Effector memory CD8-positive, alpha-beta T cell (primary cell): ENCODE results near the gene ANTXR1.

Experiments used
- ATAC-seq: fragments of 150-1000 bp; cut with Tn5 transposase; replicated peaks from 2 replicates; pipeline ENCODE4 v1.10.0; 2021; ENCODE audit warnings: mild to moderate bottlenecking, moderate library complexity
- DNase-seq, 3 experiments: peaks; one replicate each; pipeline ENCODE4 v3.0.0; 2021
- H3K27ac Mint-ChIP-seq, 2 donors: one replicate each; pipeline ENCODE4 v1.8.0; 2022; ENCODE audit warnings: mild to moderate bottlenecking in 2 of 2, mixed read lengths in 2 of 2, moderate library complexity in 2 of 2
- H3K27me3 Mint-ChIP-seq, 2 donors: one replicate each; pipeline ENCODE4 v1.8.0; 2022; ENCODE audit warnings: mixed read lengths in 2 of 2
- H3K36me3 Mint-ChIP-seq: one replicate; pipeline ENCODE4 v1.8.0; 2022; ENCODE audit warnings: mild to moderate bottlenecking, moderate library complexity, mixed read lengths; ENCODE audit not compliant: insufficient read depth
- H3K4me1 Mint-ChIP-seq, 2 donors: one replicate each; pipeline ENCODE4 v1.8.0; 2022; ENCODE audit warnings: low read depth in 2 of 2, mixed read lengths in 2 of 2
- H3K4me3 Mint-ChIP-seq, 2 donors: one replicate each; pipeline ENCODE4 v1.8.0; 2022; ENCODE audit warnings: mild to moderate bottlenecking in 2 of 2, mixed read lengths in 2 of 2, moderate library complexity in 2 of 2
- H3K9me3 Mint-ChIP-seq, 2 donors: one replicate each; pipeline ENCODE4 v1.8.0; 2022; ENCODE audit warnings: mixed read lengths in 2 of 2

ANTXR1 gene

GRCh38 chr2:69012310-69013141, 453 bp upstream of the ANTXR1 start:
- Mint-ChIP-seq H3K4me3 (peak overlapping the region; percentile 79 to 86), H3K36me3 (peaks cover 3% of the 10 kb centered on the region), H3K27ac (no peak overlapping the region), H3K27me3 (peaks cover 45 to 53% of the 10 kb centered on the region in 2 donors), H3K9me3 (no peaks in the 10 kb centered on the region), H3K4me1 (peaks cover 8 to 11% of the 10 kb centered on the region in 2 donors)
- DNase-seq = peak; percentile 32 to 57 (median 34)
- peak; percentile 52 for ATAC-seq

GRCh38 chr2:69013840-69014821, 1.2 kb downstream of the ANTXR1 start:
- Mint-ChIP-seq H3K36me3 (peaks cover 3% of the 10 kb centered on the region), H3K4me3 (peak overlapping the region; percentile 79 to 86), H3K27me3 (peaks cover 60 to 67% of the 10 kb centered on the region in 2 donors), H3K9me3 (no peaks in the 10 kb centered on the region), H3K4me1 (peaks cover 8 to 11% of the 10 kb centered on the region in 2 donors), H3K27ac (no peak overlapping the region)
- DNase-seq = no peak
- ATAC-seq = no peak

- H3K27ac Mint-ChIP-seq = no peak overlapping the region
- ATAC-seq (no peak), DNase-seq (no peak)
- peaks cover 3% of the 10 kb centered on the region for H3K36me3 Mint-ChIP-seq
- no peaks in the 10 kb centered on the region for H3K9me3 Mint-ChIP-seq
- no peak overlapping the region for H3K4me3 Mint-ChIP-seq
- H3K27me3 Mint-ChIP-seq = peaks cover 63 to 69% of the 10 kb centered on the region in 2 donors
- H3K4me1 Mint-ChIP-seq = peaks cover 8 to 11% of the 10 kb centered on the region in 2 donors
These were observed 4.1 kb downstream of the ANTXR1 start for GRCh38 chr2:69017080-69017479.

GRCh38 chr2:69017835-69018234, 4.9 kb downstream of the ANTXR1 start:
- ATAC-seq (no peak), DNase-seq (no peak)
- H3K27me3 Mint-ChIP-seq = peaks cover 56 to 62% of the 10 kb centered on the region in 2 donors
- no peak overlapping the region for H3K27ac Mint-ChIP-seq
- peaks cover 4 to 5% of the 10 kb centered on the region in 2 donors for H3K4me1 Mint-ChIP-seq
- H3K36me3 Mint-ChIP-seq = peaks cover 3% of the 10 kb centered on the region
- no peak overlapping the region for H3K4me3 Mint-ChIP-seq
- H3K9me3 Mint-ChIP-seq = no peaks in the 10 kb centered on the region

- Mint-ChIP-seq H3K27ac (no peak overlapping the region), H3K27me3 (peaks cover 51 to 54% of the 10 kb centered on the region in 2 donors), H3K9me3 (no peaks in the 10 kb centered on the region), H3K4me1 (no peaks in the 10 kb centered on the region), H3K4me3 (no peak overlapping the region), H3K36me3 (no peaks in the 10 kb centered on the region)
- ATAC-seq (no peak), DNase-seq (no peak)
These were observed 5.7 kb downstream of the ANTXR1 start for GRCh38 chr2:69018678-69019095.

- ATAC-seq (no peak), DNase-seq (no peak)
- Mint-ChIP-seq H3K4me1 (no peaks in the 10 kb centered on the region), H3K27ac (no peak overlapping the region), H3K36me3 (no peaks in the 10 kb centered on the region), H3K4me3 (no peak overlapping the region), H3K27me3 (peaks cover 38 to 40% of the 10 kb centered on the region in 2 donors), H3K9me3 (no peaks in the 10 kb centered on the region)
These were observed 7.8 kb downstream of the ANTXR1 start for GRCh38 chr2:69020496-69021426.

GRCh38 chr2:69021727-69022126, 8.7 kb downstream of the ANTXR1 start:
- H3K4me3 Mint-ChIP-seq = no peak overlapping the region
- ATAC-seq = no peak

GRCh38 chr2:69022548-69022947, 9.6 kb downstream of the ANTXR1 start:
- H3K36me3 Mint-ChIP-seq = no peaks in the 10 kb centered on the region
- no peak overlapping the region for H3K4me3 Mint-ChIP-seq
- DNase-seq (no peak), ATAC-seq (no peak)
- no peak overlapping the region for H3K27ac Mint-ChIP-seq
- no peaks in the 10 kb centered on the region for H3K4me1 Mint-ChIP-seq
- H3K27me3 Mint-ChIP-seq = peaks cover 38 to 42% of the 10 kb centered on the region in 2 donors
- no peaks in the 10 kb centered on the region for H3K9me3 Mint-ChIP-seq

More at GRCh38 chr2:69021727-69022126, 8.7 kb downstream of the ANTXR1 start:
- Mint-ChIP-seq H3K36me3 (no peaks in the 10 kb centered on the region), H3K27ac (no peak overlapping the region), H3K4me1 (no peaks in the 10 kb centered on the region), H3K27me3 (peaks cover 41 to 45% of the 10 kb centered on the region in 2 donors), H3K9me3 (no peaks in the 10 kb centered on the region)
- DNase-seq = no peak

GRCh38 chr2:69023236-69023635, 10.3 kb downstream of the ANTXR1 start:
- Mint-ChIP-seq H3K27ac (no peak overlapping the region), H3K9me3 (no peaks in the 10 kb centered on the region), H3K36me3 (no peaks in the 10 kb centered on the region), H3K4me1 (no peaks in the 10 kb centered on the region), H3K27me3 (peaks cover 31 to 35% of the 10 kb centered on the region in 2 donors), H3K4me3 (no peak overlapping the region)
- DNase-seq (no peak), ATAC-seq (no peak)

GRCh38 chr2:69026026-69026425, 13.0 kb downstream of the ANTXR1 start:
- Mint-ChIP-seq H3K36me3 (no peaks in the 10 kb centered on the region), H3K4me1 (no peaks in the 10 kb centered on the region), H3K4me3 (no peak overlapping the region), H3K27ac (no peak overlapping the region), H3K9me3 (no peaks in the 10 kb centered on the region), H3K27me3 (peaks cover 16 to 17% of the 10 kb centered on the region in 2 donors)
- no peak for DNase-seq
- ATAC-seq = no peak

- Mint-ChIP-seq H3K27ac (no peak overlapping the region), H3K27me3 (peaks cover 14 to 17% of the 10 kb centered on the region in 2 donors), H3K4me1 (no peaks in the 10 kb centered on the region), H3K9me3 (no peaks in the 10 kb centered on the region), H3K4me3 (no peak overlapping the region), H3K36me3 (no peaks in the 10 kb centered on the region)
- DNase-seq (no peak), ATAC-seq (no peak)
These were observed 13.9 kb downstream of the ANTXR1 start for GRCh38 chr2:69026691-69027459.

GRCh38 chr2:69030800-69031428, 17.9 kb downstream of the ANTXR1 start:
- Mint-ChIP-seq H3K4me1 (no peaks in the 10 kb centered on the region), H3K27me3 (peaks cover 45 to 54% of the 10 kb centered on the region in 2 donors), H3K36me3 (no peaks in the 10 kb centered on the region), H3K4me3 (no peak overlapping the region), H3K27ac (no peak overlapping the region), H3K9me3 (no peaks in the 10 kb centered on the region)
- no peak for ATAC-seq
- DNase-seq = no peak
